Panc1 (cell line): ENCODE results near the gene KCNH1.

Source experiments
- POLR2AphosphoS5 ChIP-seq: IDR thresholded peaks from 2 replicates; pipeline ENCODE4 v1.6.1; 2012; ENCODE audit warnings: mild to moderate bottlenecking, low read depth, low read length, moderate library complexity
- SIN3A ChIP-seq: IDR thresholded peaks from 2 replicates; pipeline ENCODE4 v1.6.1; 2012; ENCODE audit warnings: low read depth, mild to moderate bottlenecking, low read length, moderate library complexity, borderline replicate concordance; ENCODE audit not compliant: insufficient read depth
- TCF7L2 ChIP-seq: IDR thresholded peaks from 2 replicates; pipeline ENCODE4 v1.6.1; 2011; ENCODE audit warnings: mild to moderate bottlenecking, low read depth, low read length, inconsistent platforms
- TF ChIP-seq, protein P1 (sequence below): fragments of 450-650 bp; IDR thresholded peaks from 2 replicates; pipeline ENCODE4 v1.5.1; 2017; ENCODE audit warnings: mild to moderate bottlenecking
- TF ChIP-seq, protein P2 (sequence below), 2 experiments: IDR thresholded peaks; 2 replicates each; pipeline ENCODE4 v1.6.1; 2011 to 2012; ENCODE audit warnings: low read depth in 2 of 2, control low read depth in 1 of 2, low read length in 1 of 2, mild to moderate bottlenecking in 1 of 2, moderate library complexity in 1 of 2; ENCODE audit not compliant: insufficient read depth in 1 of 2

DNA sequence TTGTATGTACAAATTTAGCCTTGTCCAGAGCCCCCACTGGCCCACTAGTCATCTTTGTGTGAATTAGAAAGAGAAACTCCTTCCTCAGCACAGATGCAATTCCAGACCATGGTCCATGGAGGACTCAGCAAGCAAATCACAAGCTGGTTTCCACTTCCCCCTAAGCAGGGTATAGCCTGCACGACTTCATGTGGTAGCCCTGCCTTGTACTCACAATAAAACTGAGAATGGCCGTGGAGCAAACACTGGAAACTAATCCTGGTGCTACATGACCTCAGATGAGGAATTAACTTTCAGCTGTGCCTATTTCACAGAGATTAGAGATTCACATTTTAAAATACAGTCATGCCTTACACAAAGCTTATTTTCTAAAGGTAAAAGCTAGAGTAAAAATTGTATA, 32.5 kb downstream of the KCNH1 start:
- TF ChIP-seq, protein P1, sequence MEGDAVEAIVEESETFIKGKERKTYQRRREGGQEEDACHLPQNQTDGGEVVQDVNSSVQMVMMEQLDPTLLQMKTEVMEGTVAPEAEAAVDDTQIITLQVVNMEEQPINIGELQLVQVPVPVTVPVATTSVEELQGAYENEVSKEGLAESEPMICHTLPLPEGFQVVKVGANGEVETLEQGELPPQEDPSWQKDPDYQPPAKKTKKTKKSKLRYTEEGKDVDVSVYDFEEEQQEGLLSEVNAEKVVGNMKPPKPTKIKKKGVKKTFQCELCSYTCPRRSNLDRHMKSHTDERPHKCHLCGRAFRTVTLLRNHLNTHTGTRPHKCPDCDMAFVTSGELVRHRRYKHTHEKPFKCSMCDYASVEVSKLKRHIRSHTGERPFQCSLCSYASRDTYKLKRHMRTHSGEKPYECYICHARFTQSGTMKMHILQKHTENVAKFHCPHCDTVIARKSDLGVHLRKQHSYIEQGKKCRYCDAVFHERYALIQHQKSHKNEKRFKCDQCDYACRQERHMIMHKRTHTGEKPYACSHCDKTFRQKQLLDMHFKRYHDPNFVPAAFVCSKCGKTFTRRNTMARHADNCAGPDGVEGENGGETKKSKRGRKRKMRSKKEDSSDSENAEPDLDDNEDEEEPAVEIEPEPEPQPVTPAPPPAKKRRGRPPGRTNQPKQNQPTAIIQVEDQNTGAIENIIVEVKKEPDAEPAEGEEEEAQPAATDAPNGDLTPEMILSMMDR, result no peak
- no peak for TF ChIP-seq POLR2AphosphoS5
- TF ChIP-seq TCF7L2, result no peak
- TF ChIP-seq, protein P2, sequence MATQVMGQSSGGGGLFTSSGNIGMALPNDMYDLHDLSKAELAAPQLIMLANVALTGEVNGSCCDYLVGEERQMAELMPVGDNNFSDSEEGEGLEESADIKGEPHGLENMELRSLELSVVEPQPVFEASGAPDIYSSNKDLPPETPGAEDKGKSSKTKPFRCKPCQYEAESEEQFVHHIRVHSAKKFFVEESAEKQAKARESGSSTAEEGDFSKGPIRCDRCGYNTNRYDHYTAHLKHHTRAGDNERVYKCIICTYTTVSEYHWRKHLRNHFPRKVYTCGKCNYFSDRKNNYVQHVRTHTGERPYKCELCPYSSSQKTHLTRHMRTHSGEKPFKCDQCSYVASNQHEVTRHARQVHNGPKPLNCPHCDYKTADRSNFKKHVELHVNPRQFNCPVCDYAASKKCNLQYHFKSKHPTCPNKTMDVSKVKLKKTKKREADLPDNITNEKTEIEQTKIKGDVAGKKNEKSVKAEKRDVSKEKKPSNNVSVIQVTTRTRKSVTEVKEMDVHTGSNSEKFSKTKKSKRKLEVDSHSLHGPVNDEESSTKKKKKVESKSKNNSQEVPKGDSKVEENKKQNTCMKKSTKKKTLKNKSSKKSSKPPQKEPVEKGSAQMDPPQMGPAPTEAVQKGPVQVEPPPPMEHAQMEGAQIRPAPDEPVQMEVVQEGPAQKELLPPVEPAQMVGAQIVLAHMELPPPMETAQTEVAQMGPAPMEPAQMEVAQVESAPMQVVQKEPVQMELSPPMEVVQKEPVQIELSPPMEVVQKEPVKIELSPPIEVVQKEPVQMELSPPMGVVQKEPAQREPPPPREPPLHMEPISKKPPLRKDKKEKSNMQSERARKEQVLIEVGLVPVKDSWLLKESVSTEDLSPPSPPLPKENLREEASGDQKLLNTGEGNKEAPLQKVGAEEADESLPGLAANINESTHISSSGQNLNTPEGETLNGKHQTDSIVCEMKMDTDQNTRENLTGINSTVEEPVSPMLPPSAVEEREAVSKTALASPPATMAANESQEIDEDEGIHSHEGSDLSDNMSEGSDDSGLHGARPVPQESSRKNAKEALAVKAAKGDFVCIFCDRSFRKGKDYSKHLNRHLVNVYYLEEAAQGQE (IDR thresholded peaks at IDR 0.05; ENCODE audit: insufficient read depth in 1 of 2, low read depth in 2 of 2, low read length in 1 of 2), result no peak
- TF ChIP-seq SIN3A, result no peak
